Activated CD8-positive, alpha-beta memory T cell treated with anti-CD3 and anti-CD28 coated beads for 1 hour (primary cell): ENCODE results near the gene USP12.

Source experiments
- DNase-seq, 2 donors: peaks; one replicate each; pipeline ENCODE4 v3.0.0-alpha.2; 2020; ENCODE audit warnings: low read depth in 1 of 2; ENCODE audit errors: extremely low read depth in 1 of 2

Gene USP12

GRCh38 chr13:27186295-27186694 lies 14.7 kb upstream of the USP12 start:
- DNase-seq: no peak

DNA sequence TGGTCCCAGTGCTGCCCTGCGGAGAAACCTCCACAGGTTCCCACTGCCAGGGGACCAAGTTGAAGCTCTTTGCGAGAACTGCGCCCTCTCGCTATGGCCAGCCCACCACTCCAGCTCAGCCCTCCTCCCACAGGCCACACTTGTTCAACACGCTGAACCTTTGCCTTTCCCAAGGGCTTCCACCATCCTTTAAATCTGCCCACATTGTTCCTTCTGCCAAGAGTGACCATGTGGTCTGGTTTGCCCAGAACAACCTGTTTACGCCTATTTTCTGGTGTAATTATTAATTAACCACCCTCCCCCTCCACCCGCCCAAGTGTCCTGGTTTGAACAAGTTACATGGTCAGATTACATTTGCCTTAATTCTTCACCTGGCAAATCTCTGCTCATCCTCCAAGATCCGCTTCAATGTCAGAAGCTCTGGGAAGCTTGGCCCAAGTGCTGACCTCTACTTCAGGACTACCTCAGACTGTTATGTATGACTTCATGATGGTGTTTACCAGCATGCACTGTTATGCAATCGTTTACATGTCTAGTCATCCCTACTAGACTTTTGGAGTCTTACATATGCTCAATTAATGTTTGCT lies 12.0 kb upstream of the USP12 start:
- no peak for DNase-seq

- no peak for DNase-seq
These were observed 11.4 kb upstream of the USP12 start for GRCh38 chr13:27182844-27183497.

DNA sequence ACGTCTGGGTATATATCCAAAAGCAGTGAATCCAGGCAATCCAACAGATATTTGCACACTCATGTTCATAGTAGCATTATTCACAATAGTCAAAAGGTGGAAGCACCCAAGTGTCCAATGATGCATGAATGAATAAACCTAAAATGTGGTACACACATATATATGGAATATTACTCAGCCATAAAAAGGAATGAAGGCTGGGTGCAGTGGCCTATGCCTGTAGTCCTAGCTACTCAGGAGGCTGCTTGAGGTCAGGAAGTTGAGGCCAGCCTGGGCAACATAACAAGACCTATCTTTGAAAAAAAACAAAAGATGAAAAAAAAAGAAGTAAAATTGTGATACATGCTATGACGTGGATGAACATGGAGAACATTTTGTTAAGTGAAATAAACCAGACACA lies 10.4 kb upstream of the USP12 start:
- no peak for DNase-seq

DNA sequence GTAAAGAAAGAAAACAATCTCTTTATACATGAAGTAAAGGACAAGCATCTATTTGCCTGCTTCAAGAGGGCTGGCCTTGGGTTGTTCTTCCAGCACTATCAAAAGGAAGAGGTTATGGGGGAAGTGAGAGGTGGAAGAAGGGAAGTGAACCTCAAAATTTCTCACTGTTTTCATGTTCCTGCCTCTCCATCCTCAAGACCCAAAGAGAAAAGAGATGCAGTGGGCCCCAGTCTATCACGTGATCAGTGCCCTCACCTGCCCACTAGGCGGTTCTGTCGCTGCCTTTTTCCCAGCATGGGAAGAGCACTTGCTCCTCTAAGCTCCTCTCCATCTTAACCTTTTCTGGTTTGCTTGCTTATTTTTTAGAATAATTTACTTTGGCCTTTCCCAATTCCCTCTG lies 6.2 kb upstream of the USP12 start:
- no peak for DNase-seq

- DNase-seq: no peak
These were observed 5.1 kb upstream of the USP12 start for GRCh38 chr13:27176470-27177410.

GRCh38 chr13:27174766-27175455 lies 3.3 kb upstream of the USP12 start:
- no peak for DNase-seq

- DNase-seq: no peak
These were observed 858 bp upstream of the USP12 start for GRCh38 chr13:27172495-27172842.

- DNase-seq: peak; percentile 75 to 91
These were observed 350 bp upstream of the USP12 start for GRCh38 chr13:27171827-27172494.

DNA sequence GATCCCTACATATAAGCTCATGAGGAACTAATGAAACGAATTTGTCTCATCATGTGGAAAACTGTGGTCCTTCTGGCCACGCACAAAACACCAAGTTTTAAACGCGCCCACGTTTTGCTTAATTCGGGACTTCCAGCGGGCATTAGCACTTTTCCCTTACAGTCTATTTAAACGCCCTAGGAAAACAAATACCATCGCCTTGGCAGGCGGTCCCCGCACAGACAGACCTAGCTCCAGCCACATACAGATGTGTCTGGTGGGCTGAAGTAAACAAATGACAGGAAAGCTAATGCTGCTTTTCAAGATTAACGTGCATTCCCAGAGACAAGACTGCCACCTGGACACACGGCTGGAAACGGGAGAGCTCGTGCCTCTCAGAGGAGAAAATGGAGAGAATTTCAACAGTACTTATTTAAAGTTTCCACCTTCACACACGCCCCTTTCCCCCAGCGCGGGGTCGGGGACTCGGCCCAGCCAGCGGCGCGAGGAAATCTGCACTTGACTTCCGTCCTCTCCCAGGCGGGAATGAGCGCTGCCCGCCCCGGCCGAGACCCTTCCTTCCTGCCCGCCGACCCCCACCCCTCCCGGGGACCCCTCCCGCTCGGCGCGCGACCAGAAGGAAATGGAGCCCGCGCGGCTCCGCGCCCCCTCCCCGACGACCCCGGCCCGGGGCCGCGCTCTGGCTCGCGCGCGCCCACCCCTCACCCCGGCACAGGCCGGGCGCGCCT lies 931 bp downstream of the USP12 start:
- peak in 1 of 2 donors; percentile 22 for DNase-seq

DNA sequence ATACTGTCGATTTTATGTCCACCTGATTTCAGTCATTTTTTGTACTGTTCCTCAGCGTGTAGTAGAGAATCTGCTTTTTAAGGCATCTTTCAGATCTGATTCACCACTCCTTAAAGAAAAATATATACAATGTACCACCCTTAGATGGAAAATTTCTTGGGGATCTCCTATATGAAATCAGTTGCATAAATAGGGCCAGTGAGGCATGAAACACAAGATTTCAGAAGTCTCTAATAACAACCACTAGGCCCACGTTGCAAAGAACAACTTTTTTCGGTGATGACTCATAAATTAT lies 1.4 kb downstream of the USP12 start:
- no peak for DNase-seq

GRCh38 chr13:27168906-27169657 lies 2.5 kb downstream of the USP12 start:
- DNase-seq: no peak

DNA sequence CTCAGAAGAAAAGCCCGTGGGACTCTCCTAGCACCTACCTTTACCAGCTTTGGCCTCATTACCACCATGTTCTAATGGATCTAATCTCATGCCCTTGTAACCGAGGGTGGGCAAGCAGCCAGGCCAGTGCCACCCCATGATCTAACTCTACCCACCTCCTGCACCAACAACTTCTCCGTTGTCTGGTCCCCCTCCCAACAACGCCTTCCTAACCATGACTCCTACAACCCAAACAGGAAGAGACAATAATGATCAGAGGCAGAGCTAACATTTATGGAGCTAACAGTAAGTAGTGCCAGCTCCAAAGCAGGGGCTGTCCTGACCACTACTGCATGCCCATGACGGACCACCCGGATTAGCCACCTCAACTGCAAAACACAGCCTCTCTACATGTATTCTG lies 3.5 kb downstream of the USP12 start:
- no peak for DNase-seq

DNA sequence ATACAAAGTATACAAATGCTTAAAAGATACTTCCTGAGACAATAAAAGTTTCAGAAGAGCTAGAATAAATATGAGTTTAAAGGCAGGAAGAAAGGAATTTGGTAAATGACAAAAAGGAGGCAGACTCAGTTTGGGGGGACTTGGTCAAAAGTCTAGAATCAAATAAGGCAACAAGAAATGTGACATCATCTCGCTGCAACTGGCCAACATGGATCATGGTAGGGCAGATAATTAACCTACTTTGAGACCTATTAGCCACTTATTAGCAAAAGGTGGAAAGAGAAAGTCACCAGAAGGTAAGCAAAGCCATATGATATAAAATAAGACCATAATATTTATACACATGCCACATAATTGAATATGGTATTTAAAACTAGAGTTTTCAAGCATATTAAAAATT lies 5.3 kb downstream of the USP12 start:
- no peak for DNase-seq

GRCh38 chr13:27161980-27162379 lies 9.6 kb downstream of the USP12 start:
- DNase-seq: no peak

DNA sequence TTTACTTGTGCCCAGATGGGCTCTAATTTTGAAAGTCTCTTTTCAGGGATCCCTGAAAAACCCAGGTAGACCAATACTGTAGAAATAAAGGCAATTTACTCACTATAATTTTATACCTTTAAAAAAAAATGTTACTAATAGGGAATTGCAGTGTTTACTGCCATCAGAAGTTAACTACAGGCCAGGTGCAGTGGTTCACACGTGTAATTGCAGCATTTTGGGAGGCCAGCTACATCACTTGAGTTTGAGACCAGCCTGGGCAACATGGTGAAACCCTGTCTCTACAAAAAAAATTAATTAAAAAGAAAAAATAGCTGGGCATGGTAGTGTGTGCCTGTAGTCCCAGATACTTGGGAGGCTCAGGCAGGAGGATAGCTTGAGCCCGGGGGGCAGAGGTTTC lies 10.2 kb downstream of the USP12 start:
- DNase-seq: no peak

DNA sequence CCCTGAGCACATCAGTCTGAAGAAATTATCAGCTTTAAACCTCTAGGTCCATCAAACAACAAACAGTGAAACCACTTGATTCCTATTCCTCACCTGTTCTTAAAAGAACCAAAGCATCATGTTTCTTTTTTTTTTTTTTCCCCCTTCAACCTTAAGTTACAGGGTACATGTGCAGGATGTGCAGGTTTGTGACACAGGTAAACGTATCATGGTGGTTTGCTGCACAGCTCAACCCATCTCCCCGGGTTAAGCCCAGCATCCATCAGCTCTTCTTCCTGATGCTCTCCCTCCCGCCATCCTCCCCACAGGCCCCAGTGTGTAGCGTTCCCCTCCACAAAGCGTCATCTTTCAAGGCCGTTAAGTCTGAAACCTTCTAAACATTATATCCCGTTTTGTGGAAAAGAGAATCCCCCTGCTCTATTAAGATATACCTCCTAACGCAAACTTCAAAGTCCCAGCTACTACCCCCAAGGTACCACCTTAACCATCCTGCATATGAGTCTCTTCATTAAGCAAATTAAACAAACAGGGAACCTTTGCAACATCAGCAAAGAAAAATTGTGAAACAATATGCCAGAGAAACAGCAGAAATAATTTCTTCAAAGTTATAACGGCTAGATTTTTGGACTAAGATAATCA lies 10.8 kb downstream of the USP12 start:
- DNase-seq: no peak

DNA sequence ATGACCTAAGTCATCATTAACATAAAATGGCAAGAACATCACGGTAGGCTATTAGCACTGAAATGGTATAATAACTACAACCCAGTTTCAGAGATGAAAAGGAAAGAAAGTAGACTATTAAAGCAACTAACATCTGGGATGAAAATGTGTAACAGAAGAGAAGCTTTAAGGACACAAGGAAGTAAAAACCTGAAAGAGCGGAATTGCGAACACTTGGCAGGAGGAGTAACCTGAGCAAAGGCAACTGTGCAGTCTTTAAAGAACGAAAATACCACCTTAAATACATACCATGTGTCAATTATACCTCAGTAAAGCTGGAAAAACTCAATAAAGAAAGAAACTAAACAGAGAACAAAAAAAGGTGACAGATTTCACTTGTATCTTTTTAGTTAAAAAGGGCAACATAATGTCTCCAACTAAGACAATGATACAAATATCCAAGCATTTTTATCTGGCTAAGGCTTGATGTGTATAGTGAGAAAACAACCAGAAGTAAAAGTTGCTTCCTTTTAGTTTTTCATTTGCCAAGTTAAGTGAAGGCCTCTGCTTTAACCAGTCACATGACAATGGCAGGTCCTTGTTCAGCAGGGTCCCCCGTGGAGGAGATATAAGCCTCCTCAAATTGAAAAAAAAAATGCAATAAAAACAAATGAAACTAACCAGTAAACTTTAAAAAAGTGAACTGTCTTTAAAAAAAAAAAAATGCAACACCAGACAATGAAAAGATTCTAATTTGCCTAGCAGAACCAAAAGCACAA lies 11.6 kb downstream of the USP12 start:
- DNase-seq: no peak

DNA sequence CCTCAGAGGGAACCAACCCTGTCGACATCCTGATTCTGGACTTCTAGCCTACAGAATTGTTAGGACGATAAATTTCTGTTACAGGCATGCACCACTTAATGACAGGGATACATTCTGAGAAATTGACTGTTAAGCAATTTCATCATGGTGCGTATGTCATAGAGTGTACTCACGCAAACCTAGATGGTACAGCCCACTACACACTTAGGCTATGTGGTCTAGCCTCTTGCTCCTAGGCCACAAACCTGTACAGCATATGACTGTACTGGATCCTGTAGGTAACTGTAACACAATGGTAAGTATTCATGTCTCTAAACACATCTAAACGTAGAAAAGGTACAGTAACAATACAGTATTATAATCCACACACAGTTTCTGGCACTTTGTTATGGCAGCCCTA lies 13.3 kb downstream of the USP12 start:
- no peak for DNase-seq
